Right ventricle myocardium superior (tissue), 1 donor: ENCODE measurements around the gene PGAM2. TPM values are rescaled to one million over a fixed set of nuclear protein-coding genes. Genes with fewer than 3 reads are reported as not detected.

Source experiments
- ATAC-seq: fragments of 200-7000 bp; cut with Tn5 transposase; one replicate; pipeline ENCODE4 v1.9.1; 2020; ENCODE audit warnings: mild to moderate bottlenecking; ENCODE audit not compliant: poor library complexity
- DNase-seq: peaks from one replicate; pipeline ENCODE4 v3.0.0-alpha.2; 2020
- intact Hi-C: fragments of 100-400 bp; cut with DNase I; formaldehyde crosslinking; loops from one replicate; pipeline ENCODE4 v1.11.2; 2022
- long read RNA-seq: library from polyadenylated mRNA; unstranded; transcript quantifications from one replicate; pipeline ENCODE4 v2.0.0, GENCODE V29; 2021
- total RNA-seq: library from RNA; stranded (reverse); fragmentation: NEBNext Ultra II Directional; extraction: Animal tissue kit (Norgen Biotek cat#: 25700); gene quantifications from one replicate; pipeline ENCODE4 v1.2.1, GENCODE V29; 2021
- donor health status: DM: no; HTN: yes; CAD: no; lungs with severe emphysema.

The PGAM2 gene
- 1,131 TPM for total RNA-seq
- long read RNA-seq, transcript PGAM2-201 (3 exons, 857 nt), result major isoform, 1,100 of 1,178 reads
- long read RNA-seq, partial matches to known transcripts, result 34 of 1,178 reads
- long read RNA-seq, other reads (novel, unspliced or antisense), result 44 of 1,178 reads

- DNase-seq (peak; percentile 88), ATAC-seq (peak; percentile 67)
- intact Hi-C loops, result no loop called here
Measured at GRCh38 chr7:44065431-44066110, at the start of gene PGAM2. PGAM2 (minus strand) TSS chr7:44065567; CDS start chr7:44065529, 38 bp downstream.

- peak; percentile 88 for ATAC-seq
- intact Hi-C loops, result no loop called here
- DNase-seq, result peak; percentile 83
Measured at GRCh38 chr7:44114586-44115310, 49.4 kb upstream of the PGAM2 start.

GRCh38 chr7:44113764-44114354 is 48.5 kb upstream of the PGAM2 start:
- ATAC-seq (no peak), DNase-seq (peak; percentile 34)
- intact Hi-C loops, result no loop called here

GRCh38 chr7:44112997-44113763 is 47.8 kb upstream of the PGAM2 start:
- ATAC-seq, result no peak
- peak; percentile 35 for DNase-seq
- intact Hi-C loops, result no loop called here

- ATAC-seq (no peak), DNase-seq (peak; percentile 39)
- intact Hi-C loops, result no loop called here
Measured at GRCh38 chr7:44112231-44112996, 47.0 kb upstream of the PGAM2 start.

- peak; percentile 33 for DNase-seq
- ATAC-seq, result no peak
- intact Hi-C loops, result no loop called here
Measured at GRCh38 chr7:44111761-44112160, 46.4 kb upstream of the PGAM2 start.

GRCh38 chr7:44110719-44111635 is 45.6 kb upstream of the PGAM2 start:
- ATAC-seq (no peak), DNase-seq (peak; percentile 29)
- intact Hi-C loops, result no loop called here

- intact Hi-C loops, result no loop called here
- DNase-seq, result no peak
- ATAC-seq, result no peak
Measured at GRCh38 chr7:44109991-44110390, 44.6 kb upstream of the PGAM2 start.

GRCh38 chr7:44108768-44109750 is 43.7 kb upstream of the PGAM2 start:
- ATAC-seq (no peak), DNase-seq (peak; percentile 32)
- intact Hi-C loops, result no loop called here

GRCh38 chr7:44107961-44108767 is 42.8 kb upstream of the PGAM2 start:
- ATAC-seq (no peak), DNase-seq (no peak)
- intact Hi-C loops, result no loop called here

- intact Hi-C loops, result no loop called here
- no peak for DNase-seq
- ATAC-seq, result no peak
Measured at GRCh38 chr7:44107116-44107960, 42.0 kb upstream of the PGAM2 start.

GRCh38 chr7:44106311-44107065 is 41.1 kb upstream of the PGAM2 start:
- no peak for DNase-seq

GRCh38 chr7:44105832-44106231 is 40.5 kb upstream of the PGAM2 start:
- ATAC-seq (no peak), DNase-seq (no peak)
- intact Hi-C loops, result no loop called here

More at GRCh38 chr7:44106311-44107065, 41.1 kb upstream of the PGAM2 start:
- intact Hi-C loops, result no loop called here
- ATAC-seq, result no peak
